Astrocyte of the cerebellum (primary cell): ENCODE measurements around the gene RETREG3.

ENCODE experiments used
- DNase-seq: peaks from one replicate; pipeline ENCODE4 v3.0.0-alpha.2; 2011; ENCODE audit warnings: low read depth
- H3K4me3 ChIP-seq: 2 replicates; pipeline ENCODE4 v1.5.1; 2011; ENCODE audit warnings: mild to moderate bottlenecking, low read depth, low read length, moderate library complexity
- CTCF ChIP-seq: IDR thresholded peaks from 2 replicates; pipeline ENCODE4 v1.5.1; 2012; ENCODE audit warnings: low read length, low read depth, moderate library complexity, mild to moderate bottlenecking; ENCODE audit errors: missing control alignments
- in situ Hi-C: cut with HindIII; loops from 2 replicates; pipeline ENCODE4 v1.10.0; 2017; ENCODE audit warnings: low sequenced_read_pairs

The RETREG3 gene

DNA sequence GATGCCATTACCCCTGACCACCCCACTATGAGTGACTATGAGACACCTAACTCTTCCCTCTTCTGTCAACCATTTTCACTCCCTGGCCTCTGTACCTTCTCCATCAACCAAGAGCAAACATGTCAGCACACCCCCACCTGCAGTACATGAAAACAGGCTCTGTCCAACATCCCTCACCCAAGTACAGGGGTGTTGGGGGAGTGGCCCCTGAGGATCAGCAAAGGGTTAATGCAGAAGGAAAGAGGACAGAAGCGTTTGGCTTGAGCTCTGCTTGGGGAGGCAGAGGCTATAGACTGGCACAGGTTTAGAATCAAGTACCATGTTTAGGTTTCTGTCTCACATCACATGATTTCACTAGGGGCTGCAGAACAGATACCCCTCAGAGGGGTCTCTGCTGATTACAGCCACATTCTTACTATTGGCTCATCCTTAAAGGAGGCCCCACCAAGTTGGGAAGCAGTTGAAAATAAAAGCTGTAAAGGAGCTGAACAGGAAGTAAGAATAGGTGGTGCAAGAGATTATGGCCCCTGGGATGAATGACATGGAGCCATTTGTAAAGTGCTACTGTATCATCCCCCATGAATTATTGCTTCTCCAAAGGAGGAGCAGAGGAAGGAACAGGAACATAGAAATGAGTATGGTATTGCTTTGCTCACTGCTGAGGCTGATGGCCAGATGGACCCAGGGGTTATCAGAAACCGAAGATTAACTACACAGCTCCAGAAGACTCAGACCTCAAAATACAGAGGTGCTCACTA is 29.2 kb downstream of the RETREG3 start:
- no peak overlapping the region for H3K4me3 ChIP-seq
- in situ Hi-C loops, result no loop called here
- TF ChIP-seq CTCF, result no peak
- DNase-seq, result no peak

- DNase-seq, result peak; percentile 57
- H3K4me3 ChIP-seq, result peak overlapping the region; percentile 87
- in situ Hi-C loops, result no loop called here
- peak; percentile 82 for TF ChIP-seq CTCF
Observed at GRCh38 chr17:42578282-42578869, 30.8 kb downstream of the RETREG3 start.

DNA sequence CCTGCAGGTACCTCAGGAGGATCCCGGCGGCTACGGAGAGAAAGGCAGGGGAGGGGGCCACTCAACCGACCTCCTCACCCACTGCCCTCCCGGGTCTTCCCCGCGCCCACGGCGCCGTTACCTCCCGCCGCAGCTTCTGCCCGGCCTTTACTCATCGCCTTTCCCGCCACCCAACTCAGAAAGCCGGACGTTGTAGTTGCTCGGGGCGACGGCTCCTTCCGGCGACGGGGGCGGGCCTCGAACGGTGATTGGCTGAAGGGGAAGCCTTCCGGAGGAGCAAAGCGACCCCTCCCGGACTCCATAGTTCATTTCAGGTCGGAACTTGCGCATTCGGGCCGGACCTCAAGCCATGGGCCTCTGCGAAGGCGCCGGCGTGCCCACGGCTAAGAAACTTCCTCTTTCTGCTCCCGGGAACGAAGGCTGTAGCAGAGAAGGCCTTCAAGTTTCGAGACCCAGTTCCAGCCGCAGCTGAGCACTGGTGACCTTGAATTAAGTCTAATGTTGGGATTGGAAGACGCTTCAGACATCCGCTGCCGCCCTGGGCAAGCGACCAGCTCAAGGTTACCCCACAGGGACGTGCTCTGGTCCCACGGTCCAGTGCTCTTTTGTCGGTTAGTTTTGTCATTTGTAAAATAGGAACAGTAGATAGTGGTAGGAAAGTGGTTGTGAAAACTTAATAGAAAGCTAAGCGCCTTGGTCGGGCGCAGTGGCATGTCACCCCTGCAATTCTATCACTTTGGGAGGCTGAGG is 31.5 kb downstream of the RETREG3 start, which contains the start of gene PSMC3IP:
PSMC3IP (minus strand) TSS at position 198 of the 750 bp plus-strand sequence; CDS start at position 155, 43 bp downstream.
- TF ChIP-seq CTCF, result peak; percentile 46
- peak within 1 kb of the TSS; percentile 87 for H3K4me3 ChIP-seq
- in situ Hi-C loops, result no loop called here
- peak; percentile 81 for DNase-seq

DNA sequence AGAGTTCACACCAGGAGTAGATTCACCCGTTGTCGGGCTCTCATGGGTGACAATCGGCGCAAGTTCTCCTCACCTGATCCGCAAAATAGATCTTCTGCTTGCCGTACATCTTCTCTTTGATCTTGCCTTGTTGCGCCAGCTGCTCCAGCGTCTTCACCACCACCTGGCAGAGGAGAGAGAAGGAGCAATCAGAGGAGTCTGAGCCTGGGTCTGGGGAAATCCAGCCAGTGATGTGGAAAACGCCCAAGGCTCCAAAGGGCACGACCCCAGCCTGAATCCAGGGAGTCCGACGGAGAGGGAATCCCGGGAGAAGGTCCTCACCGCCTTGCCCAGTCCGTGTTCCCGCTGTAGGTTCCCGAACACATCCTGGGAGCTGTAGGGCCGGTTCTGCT is 32.0 kb downstream of the RETREG3 start:
- TF ChIP-seq CTCF, result no peak
- in situ Hi-C loops, result no loop called here
- peak overlapping the region; percentile 87 for H3K4me3 ChIP-seq
- DNase-seq, result no peak

- in situ Hi-C loops, result no loop called here
- no peak for DNase-seq
Observed at GRCh38 chr17:42574463-42574862, 34.7 kb downstream of the RETREG3 start.

GRCh38 chr17:42573095-42573494 is 36.1 kb downstream of the RETREG3 start:
- no peak for DNase-seq
- H3K4me3 ChIP-seq, result no peak overlapping the region
- in situ Hi-C loops, result no loop called here
- TF ChIP-seq CTCF, result no peak

More at GRCh38 chr17:42574463-42574862, 34.7 kb downstream of the RETREG3 start:
- no peak for TF ChIP-seq CTCF
- no peak overlapping the region for H3K4me3 ChIP-seq
